GM19452 (cell line): ENCODE data around the gene EIF5AL1.
"Not testable (repeated sequence)": the region's sequence is repeated elsewhere in the genome, so short reads cannot be mapped to it uniquely, and the experiment has no call there.

ENCODE experiments used
- ATAC-seq: cut with Tn5 transposase; IDR thresholded peaks from one replicate; pipeline ENCODE4 v1.9.1; 2021; ENCODE audit not compliant: unreplicated experiment

The EIF5AL1 gene

GRCh38 chr10:79555354-79556309 lies 43.3 kb downstream of the EIF5AL1 start:
- no peak for ATAC-seq

- ATAC-seq, result not testable (repeated sequence)
These were observed 44.6 kb downstream of the EIF5AL1 start for GRCh38 chr10:79556961-79557360.

DNA sequence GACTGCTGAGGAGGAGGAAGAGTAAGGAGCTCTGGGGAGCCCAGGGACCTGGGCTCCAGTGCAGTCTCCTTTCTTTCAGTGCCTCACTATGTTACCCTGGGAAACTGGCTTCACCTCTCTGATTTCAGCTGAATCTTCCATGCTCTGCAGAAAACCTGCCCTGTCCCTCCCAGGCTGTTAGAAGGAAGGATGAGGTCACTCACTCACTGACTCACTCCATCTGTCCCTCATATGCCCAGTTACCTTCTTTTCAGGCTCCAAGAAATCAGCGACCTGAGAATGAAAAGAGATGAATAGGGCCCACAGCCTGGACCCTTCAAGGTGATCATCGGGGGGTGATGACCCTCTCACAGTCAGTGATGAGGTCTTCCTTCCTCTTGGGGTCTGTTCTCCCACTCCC lies 47.4 kb downstream of the EIF5AL1 start:
- ATAC-seq, result no peak

DNA sequence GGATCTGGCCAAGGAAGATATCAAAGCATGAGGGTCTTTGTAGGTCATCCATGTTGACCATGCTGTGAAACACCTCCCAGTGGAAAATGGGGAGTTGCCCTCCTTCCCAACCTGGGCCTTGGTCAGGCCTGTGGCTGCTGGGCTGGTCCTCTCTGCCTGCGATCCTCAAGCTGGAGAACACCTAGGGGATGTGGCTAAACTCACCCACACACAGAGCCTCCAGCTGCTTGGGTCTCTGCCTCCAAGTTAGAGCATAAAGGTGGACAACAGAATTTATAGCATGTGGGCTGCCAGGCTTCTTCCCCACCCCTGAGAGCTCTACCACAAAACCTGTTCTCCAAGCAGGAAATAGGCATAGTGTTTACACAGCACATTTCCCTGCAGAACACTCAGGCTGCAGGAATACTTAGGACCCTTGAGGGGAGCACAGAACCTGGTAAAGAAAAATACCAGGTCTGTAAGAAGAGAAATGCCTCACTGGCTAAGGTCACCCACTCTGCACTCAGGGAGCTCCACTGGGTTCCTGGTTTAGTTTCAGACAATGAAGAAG lies 47.9 kb downstream of the EIF5AL1 start, which contains the start of gene SFTPA2:
Gene SFTPA2 (minus strand): TSS at position 248 of the 550 bp plus-strand sequence. CDS start 924 bp downstream, outside the sequence.
- no peak for ATAC-seq

DNA sequence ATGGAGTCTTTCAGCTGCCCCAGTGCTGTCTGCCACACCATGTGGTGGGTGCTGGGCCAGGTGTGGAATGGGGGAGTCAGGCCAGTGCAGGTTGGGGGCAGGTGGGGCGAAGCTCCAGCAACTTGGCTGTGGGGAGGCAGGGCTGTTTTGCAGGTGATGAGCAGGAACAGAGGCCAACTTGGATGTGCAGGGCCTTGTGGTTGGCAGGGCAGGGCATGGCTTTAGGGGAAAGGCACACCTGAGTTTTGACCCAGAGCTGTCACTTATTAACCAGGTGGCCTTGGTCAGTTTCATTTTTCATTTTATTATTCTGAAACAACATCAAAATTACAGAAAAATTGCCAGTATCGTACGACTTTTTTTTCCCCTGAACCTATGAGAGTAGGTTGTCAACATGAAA lies 48.9 kb downstream of the EIF5AL1 start:
- no peak for ATAC-seq

GRCh38 chr10:79562135-79562756 lies 49.9 kb downstream of the EIF5AL1 start:
- ATAC-seq, result peak; percentile 72

- ATAC-seq, result no peak
These were observed 51.1 kb downstream of the EIF5AL1 start for GRCh38 chr10:79563426-79563825.
